GM23248 (cell line): ENCODE data around the gene LRRC66. TPM values are rescaled to one million over a fixed set of nuclear protein-coding genes. Genes with fewer than 3 reads are reported as not detected.

Experiments used
- DNase-seq: peaks from one replicate; pipeline ENCODE4 v3.0.0-alpha.2; 2015
- H2AFZ ChIP-seq: fragments of 200-600 bp; sonication (generic); 2 replicates; pipeline ENCODE4 v1.6.1; 2016; ENCODE audit warnings: antibody characterized with exemption
- H3F3A ChIP-seq: fragments of 200-600 bp; sonication (generic); 2 replicates; pipeline ENCODE4 v1.6.1; 2016; ENCODE audit warnings: mild to moderate bottlenecking, antibody characterized with exemption, mixed run types; ENCODE audit not compliant: insufficient read depth
- H3K27ac ChIP-seq: fragments of 200-600 bp; sonication (generic); 2 replicates; pipeline ENCODE4 v1.5.1; 2016; ENCODE audit warnings: mild to moderate bottlenecking
- H3K27me3 ChIP-seq: fragments of 200-600 bp; sonication (generic); replicated peaks from 2 replicates; pipeline ENCODE4 v1.6.1; 2016; ENCODE audit warnings: mild to moderate bottlenecking; ENCODE audit not compliant: insufficient read depth
- H3K36me3 ChIP-seq: fragments of 200-600 bp; sonication (generic); 2 replicates; pipeline ENCODE4 v1.6.1; 2016; ENCODE audit warnings: low read depth, mild to moderate bottlenecking
- H3K4me1 ChIP-seq: fragments of 200-600 bp; sonication (generic); 2 replicates; pipeline ENCODE4 v1.6.1; 2016; ENCODE audit warnings: mild to moderate bottlenecking; ENCODE audit not compliant: insufficient read depth
- H3K4me2 ChIP-seq: fragments of 200-600 bp; sonication (generic); one replicate; pipeline ENCODE4 v1.6.1; 2016; ENCODE audit warnings: mild to moderate bottlenecking; ENCODE audit not compliant: unreplicated experiment
- H3K4me3 ChIP-seq: fragments of 200-600 bp; sonication (generic); 2 replicates; pipeline ENCODE4 v1.5.1; 2016; ENCODE audit warnings: mild to moderate bottlenecking
- H3K79me2 ChIP-seq: fragments of 200-600 bp; sonication (generic); 2 replicates; pipeline ENCODE4 v1.6.1; 2016; ENCODE audit warnings: mild to moderate bottlenecking; ENCODE audit not compliant: insufficient read depth
- H3K9ac ChIP-seq: fragments of 200-600 bp; sonication (generic); 2 replicates; pipeline ENCODE4 v1.6.1; 2016; ENCODE audit warnings: mild to moderate bottlenecking
- H3K9me2 ChIP-seq: fragments of 200-600 bp; sonication (generic); 2 replicates; pipeline ENCODE4 v1.6.1; 2016; ENCODE audit warnings: mixed run types, mild to moderate bottlenecking, moderate library complexity; ENCODE audit not compliant: insufficient read depth
- H3K9me3 ChIP-seq: fragments of 200-600 bp; sonication (generic); one replicate; pipeline ENCODE4 v1.6.1; 2017; ENCODE audit warnings: low read depth
- H4K20me1 ChIP-seq: fragments of 200-600 bp; sonication (generic); 2 replicates; pipeline ENCODE4 v1.6.0; 2016; ENCODE audit not compliant: insufficient read depth
- EZH2 ChIP-seq: fragments of 200-600 bp; sonication (generic); IDR thresholded peaks from 2 replicates; pipeline ENCODE4 v1.6.1; 2018; ENCODE audit warnings: antibody characterized with exemption, mild to moderate bottlenecking; ENCODE audit not compliant: insufficient read depth, poor library complexity, severe bottlenecking
- EZH2phosphoT487 ChIP-seq: fragments of 200-600 bp; sonication (generic); IDR thresholded peaks from 2 replicates; pipeline ENCODE4 v1.6.1; 2018; ENCODE audit warnings: antibody characterized with exemption, moderate library complexity, mild to moderate bottlenecking, low read depth; ENCODE audit not compliant: insufficient read depth
- WGBS, 2 experiments: methylation state at CpG; one replicate each; pipeline ENCODE4 v1.1.6; 2015 to 2017; ENCODE audit warnings: low lambda C conversion rate in 2 of 2, low coverage in 1 of 2; ENCODE audit errors: missing lambda C conversion rate in 2 of 2; 5-methylcytosine and 5-hydroxymethylcytosine counted together
- in situ Hi-C: fragments of 300-500 bp; cut with MboI; formaldehyde crosslinking; loops from 2 replicates; pipeline ENCODE4 v1.15.0; 2020
- polyA plus RNA-seq: library from polyadenylated mRNA; unstranded; fragments of >200 nt; fragmentation: Nextera tagmentation; extraction: Ambion mirVana; gene quantifications from 2 replicates; pipeline ENCODE4 v1.2.1, GENCODE V29; 2016
- total RNA-seq: library from RNA; depleted of rRNA; stranded (reverse); fragments of >200 nt; shearing (Covaris generic); gene quantifications from 2 replicates; pipeline ENCODE4 v1.2.3, GENCODE V29; 2014

The LRRC66 gene
- total and polyA plus RNA-seq, 2 experiments from 2014 or later: 0.13 to 0.32 TPM

- Histone ChIP-seq H3K9ac (no peak overlapping the region), H3F3A (no peaks in the 10 kb centered on the region), H3K4me3 (no peak overlapping the region), H3K9me2 (no peaks in the 10 kb centered on the region), H4K20me1 (no peaks in the 10 kb centered on the region), H3K27me3 (no peaks in the 10 kb centered on the region), H3K9me3 (no peaks in the 10 kb centered on the region), H3K4me2 (no peak overlapping the region), H3K4me1 (no peaks in the 10 kb centered on the region), H3K27ac (no peak overlapping the region), H3K36me3 (no peaks in the 10 kb centered on the region), H3K79me2 (no peaks in the 10 kb centered on the region), H2AFZ (no peak overlapping the region)
- DNase-seq: peak; percentile 6
- WGBS, 2 experiments: 72 to 76% methylated on average over 2 of the region's 2 CpGs
- in situ Hi-C loops: no loop called here
- TF ChIP-seq EZH2phosphoT487: no peak
- TF ChIP-seq EZH2: no peak
Measured at GRCh38 chr4:52001616-52002015, 18.5 kb downstream of the LRRC66 start.

GRCh38 chr4:51999250-51999649 lies 20.9 kb downstream of the LRRC66 start:
- H3K9ac ChIP-seq: no peak overlapping the region
- H3K4me3 ChIP-seq: no peak overlapping the region
- 73 to 82% methylated on average over 5 of the region's 5 CpGs for WGBS, 2 experiments
- no peaks in the 10 kb centered on the region for H3K9me2 ChIP-seq
- no peaks in the 10 kb centered on the region for H4K20me1 ChIP-seq
- H3K4me2 ChIP-seq: no peak overlapping the region
- H3F3A ChIP-seq: no peaks in the 10 kb centered on the region
- no peaks in the 10 kb centered on the region for H3K36me3 ChIP-seq
- H2AFZ ChIP-seq: no peak overlapping the region
- no peak for TF ChIP-seq EZH2
- no peak for TF ChIP-seq EZH2phosphoT487
- H3K79me2 ChIP-seq: no peaks in the 10 kb centered on the region
- no peak overlapping the region for H3K27ac ChIP-seq
- in situ Hi-C loops: no loop called here
- H3K9me3 ChIP-seq: no peaks in the 10 kb centered on the region
- no peaks in the 10 kb centered on the region for H3K4me1 ChIP-seq
- no peaks in the 10 kb centered on the region for H3K27me3 ChIP-seq
- DNase-seq: no peak

- H3K9me3 ChIP-seq: no peaks in the 10 kb centered on the region
- no peak for TF ChIP-seq EZH2phosphoT487
- H3K4me2 ChIP-seq: no peak overlapping the region
- no peaks in the 10 kb centered on the region for H4K20me1 ChIP-seq
- no peak overlapping the region for H3K27ac ChIP-seq
- no peaks in the 10 kb centered on the region for H3K79me2 ChIP-seq
- H3K27me3 ChIP-seq: no peaks in the 10 kb centered on the region
- no peak overlapping the region for H2AFZ ChIP-seq
- DNase-seq: no peak
- in situ Hi-C loops: no loop called here
- H3K4me1 ChIP-seq: no peaks in the 10 kb centered on the region
- H3K4me3 ChIP-seq: no peak overlapping the region
- H3K9ac ChIP-seq: no peak overlapping the region
- no peaks in the 10 kb centered on the region for H3K36me3 ChIP-seq
- H3F3A ChIP-seq: no peaks in the 10 kb centered on the region
- H3K9me2 ChIP-seq: no peaks in the 10 kb centered on the region
Measured at GRCh38 chr4:51998837-51999236, 21.3 kb downstream of the LRRC66 start.

GRCh38 chr4:51997647-51998046 lies 22.5 kb downstream of the LRRC66 start:
- H3K36me3 ChIP-seq: no peaks in the 10 kb centered on the region
- H3K9me2 ChIP-seq: no peaks in the 10 kb centered on the region
- in situ Hi-C loops: no loop called here
- no peaks in the 10 kb centered on the region for H4K20me1 ChIP-seq
- TF ChIP-seq EZH2phosphoT487 (no peak), EZH2 (no peak)
- no peaks in the 10 kb centered on the region for H3K79me2 ChIP-seq
- no peaks in the 10 kb centered on the region for H3K4me1 ChIP-seq
- H3K27ac ChIP-seq: no peak overlapping the region
- H2AFZ ChIP-seq: no peak overlapping the region
- no peak overlapping the region for H3K9ac ChIP-seq
- no peak overlapping the region for H3K4me2 ChIP-seq
- H3K27me3 ChIP-seq: no peaks in the 10 kb centered on the region
- H3K9me3 ChIP-seq: no peaks in the 10 kb centered on the region
- DNase-seq: no peak
- no peak overlapping the region for H3K4me3 ChIP-seq
- H3F3A ChIP-seq: no peaks in the 10 kb centered on the region

- no peak for DNase-seq
- Histone ChIP-seq H3K9me2 (no peaks in the 10 kb centered on the region), H3K9me3 (no peaks in the 10 kb centered on the region), H2AFZ (no peak overlapping the region), H3K27ac (no peak overlapping the region), H3K4me3 (no peak overlapping the region), H3K27me3 (no peaks in the 10 kb centered on the region), H3K79me2 (no peaks in the 10 kb centered on the region), H3K36me3 (no peaks in the 10 kb centered on the region), H3K4me1 (no peaks in the 10 kb centered on the region), H3K9ac (no peak overlapping the region), H3K4me2 (no peak overlapping the region), H4K20me1 (no peaks in the 10 kb centered on the region), H3F3A (no peaks in the 10 kb centered on the region)
- in situ Hi-C loops: no loop called here
- TF ChIP-seq EZH2: no peak
- TF ChIP-seq EZH2phosphoT487: no peak
- 42 to 43% methylated on average over 20 of the region's 20 CpGs for WGBS, 2 experiments
Measured at GRCh38 chr4:51995647-51996220, 24.4 kb downstream of the LRRC66 start.
